Neuronal stem cell (in vitro differentiated cells): ENCODE measurements around the gene PPP6R3.
A peak's percentile ranks its signal among the peaks of the same experiment; 100 is the strongest.

Experiments used
- DNase-seq: peaks from one replicate; pipeline ENCODE4 v3.0.0-alpha.2; 2013; ENCODE audit warnings: low spot score
- H2AFZ ChIP-seq: one replicate; pipeline ENCODE4 v1.6.1; 2013; ENCODE audit warnings: mild to moderate bottlenecking, low read length, inconsistent platforms
- H2AK5ac ChIP-seq: 2 replicates; pipeline ENCODE4 v1.6.1; 2013; ENCODE audit warnings: low read depth, mild to moderate bottlenecking, inconsistent platforms, low read length, moderate library complexity, mixed read lengths
- H2BK120ac ChIP-seq: 2 replicates; pipeline ENCODE4 v1.6.1; 2013; ENCODE audit warnings: low read depth, mild to moderate bottlenecking, inconsistent platforms, low read length, moderate library complexity, mixed read lengths
- H2BK12ac ChIP-seq: one replicate; pipeline ENCODE4 v1.6.1; 2013; ENCODE audit warnings: low read length, inconsistent platforms
- H2BK15ac ChIP-seq: 2 replicates; pipeline ENCODE4 v1.6.1; 2013; ENCODE audit warnings: mild to moderate bottlenecking, low read length, inconsistent platforms, mixed read lengths
- H2BK5ac ChIP-seq: one replicate; pipeline ENCODE4 v1.6.1; 2013; ENCODE audit warnings: inconsistent platforms, mild to moderate bottlenecking, low read length, moderate library complexity
- H3K14ac ChIP-seq: one replicate; pipeline ENCODE4 v1.6.1; 2013; ENCODE audit warnings: low read length, inconsistent platforms
- H3K18ac ChIP-seq: 2 replicates; pipeline ENCODE4 v1.6.1; 2013; ENCODE audit warnings: low read length, inconsistent platforms
- H3K23ac ChIP-seq: 2 replicates; pipeline ENCODE4 v1.6.1; 2013; ENCODE audit warnings: low read depth, mild to moderate bottlenecking, mixed read lengths, low read length, inconsistent platforms; ENCODE audit not compliant: poor library complexity
- H3K27ac ChIP-seq: replicated peaks from 3 replicates; pipeline ENCODE4 v1.5.1; 2013; ENCODE audit warnings: low read length, inconsistent platforms
- H3K27me3 ChIP-seq, 3 experiments: 2 replicates each; pipeline ENCODE4 v1.6.1; 2013; ENCODE audit warnings: low read length in 3 of 3, mild to moderate bottlenecking in 2 of 3, inconsistent platforms in 1 of 3, low read depth in 1 of 3, mixed read lengths in 1 of 3, moderate library complexity in 1 of 3; ENCODE audit not compliant: control insufficient read depth in 3 of 3, insufficient read depth in 3 of 3
- H3K36me3 ChIP-seq, 2 donors: replicated peaks in 1 of 2; 2 replicates each; pipeline ENCODE4 v1.6.1; 2013; ENCODE audit warnings: low read length in 2 of 2; ENCODE audit not compliant: control insufficient read depth in 2 of 2, insufficient read depth in 2 of 2
- H3K4ac ChIP-seq: 2 replicates; pipeline ENCODE4 v1.6.1; 2013; ENCODE audit warnings: inconsistent platforms, mild to moderate bottlenecking, low read length, moderate library complexity
- H3K4me1 ChIP-seq, 2 donors: 1 replicate in 1 of 2; 2 replicates in 1 of 2; pipeline ENCODE4 v1.6.1; 2013; ENCODE audit warnings: low read length in 2 of 2, low read depth in 1 of 2; ENCODE audit not compliant: control insufficient read depth in 2 of 2, insufficient read depth in 1 of 2
- H3K4me2 ChIP-seq: one replicate; pipeline ENCODE4 v1.6.1; 2013; ENCODE audit warnings: mild to moderate bottlenecking, low read length, inconsistent platforms; ENCODE audit not compliant: insufficient read depth, poor library complexity, severe bottlenecking
- H3K4me3 ChIP-seq, 2 donors: 2 replicates each; pipeline ENCODE4 v1.5.1; 2013; ENCODE audit warnings: low read length in 2 of 2, mild to moderate bottlenecking in 2 of 2, inconsistent platforms in 1 of 2, moderate library complexity in 1 of 2
- H3K79me1 ChIP-seq: one replicate; pipeline ENCODE4 v1.6.1; 2013; ENCODE audit warnings: low read depth, mild to moderate bottlenecking, inconsistent platforms, low read length, moderate library complexity
- H3K9ac ChIP-seq: one replicate; pipeline ENCODE4 v1.6.1; 2013; ENCODE audit warnings: mild to moderate bottlenecking, low read depth, low read length, inconsistent platforms; ENCODE audit not compliant: poor library complexity
- H3K9me3 ChIP-seq, 2 donors: replicated peaks in 1 of 2; 2 replicates each; pipeline versions ENCODE3 to v1.6.1; 2013; ENCODE audit warnings: low read length in 2 of 2, mild to moderate bottlenecking in 2 of 2, inconsistent platforms in 1 of 2, low read depth in 1 of 2, mixed read lengths in 1 of 2, moderate library complexity in 1 of 2; ENCODE audit not compliant: control insufficient read depth in 2 of 2, insufficient read depth in 1 of 2
- H4K8ac ChIP-seq: one replicate; pipeline ENCODE4 v1.6.1; 2013; ENCODE audit warnings: low read depth, mild to moderate bottlenecking, inconsistent platforms, low read length, moderate library complexity
- H4K91ac ChIP-seq: one replicate; pipeline ENCODE4 v1.6.1; 2013; ENCODE audit warnings: low read length, low read depth, mild to moderate bottlenecking, inconsistent platforms; ENCODE audit not compliant: poor library complexity
- WGBS, 2 donors: extraction: QIAGEN DNeasy Blood & Tissue Kit; methylation state at CpG; one replicate each; pipeline ENCODE4 v1.1.7; 2013; ENCODE audit warnings: missing lambda C conversion rate in 2 of 2, mixed read lengths in 1 of 2; ENCODE audit not compliant: insufficient read length in 2 of 2, insufficient replicate concordance in 1 of 2; ENCODE audit errors: extremely low coverage in 2 of 2; 5-methylcytosine and 5-hydroxymethylcytosine counted together

Gene PPP6R3

DNA sequence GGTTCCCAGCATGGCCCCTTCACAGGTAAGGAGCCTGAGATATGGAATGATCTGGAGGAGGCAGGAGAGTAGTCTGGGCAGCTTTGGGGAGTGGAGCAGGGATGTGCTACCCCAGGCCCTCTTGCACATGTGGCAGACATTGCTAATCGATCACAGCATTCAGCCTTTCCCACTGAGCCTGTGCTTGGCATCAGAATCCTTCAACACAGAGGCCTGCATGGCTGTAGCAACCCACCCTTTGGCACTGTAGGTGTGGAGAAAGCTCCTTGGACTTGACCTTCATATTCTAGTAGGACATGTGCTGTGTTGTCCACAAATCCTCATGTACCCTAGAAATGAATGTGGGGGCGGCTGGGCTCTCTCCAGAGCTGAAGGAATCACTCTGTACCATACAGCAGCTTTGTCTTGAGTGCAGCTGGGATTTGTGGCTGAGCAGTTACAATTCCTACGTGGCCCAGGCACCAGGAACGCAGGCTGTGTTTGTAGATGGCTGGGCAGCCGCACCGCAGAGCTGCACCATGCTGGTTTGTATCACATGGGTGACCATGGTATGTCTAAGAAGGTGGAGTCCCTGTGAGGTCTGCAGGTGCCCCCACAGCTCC is 21.8 kb upstream of the PPP6R3 start:
- WGBS, 2 donors = no CpG with 5 or more reads among the region's 6 CpGs
- H3K4me3 ChIP-seq = no peak overlapping the region

DNA sequence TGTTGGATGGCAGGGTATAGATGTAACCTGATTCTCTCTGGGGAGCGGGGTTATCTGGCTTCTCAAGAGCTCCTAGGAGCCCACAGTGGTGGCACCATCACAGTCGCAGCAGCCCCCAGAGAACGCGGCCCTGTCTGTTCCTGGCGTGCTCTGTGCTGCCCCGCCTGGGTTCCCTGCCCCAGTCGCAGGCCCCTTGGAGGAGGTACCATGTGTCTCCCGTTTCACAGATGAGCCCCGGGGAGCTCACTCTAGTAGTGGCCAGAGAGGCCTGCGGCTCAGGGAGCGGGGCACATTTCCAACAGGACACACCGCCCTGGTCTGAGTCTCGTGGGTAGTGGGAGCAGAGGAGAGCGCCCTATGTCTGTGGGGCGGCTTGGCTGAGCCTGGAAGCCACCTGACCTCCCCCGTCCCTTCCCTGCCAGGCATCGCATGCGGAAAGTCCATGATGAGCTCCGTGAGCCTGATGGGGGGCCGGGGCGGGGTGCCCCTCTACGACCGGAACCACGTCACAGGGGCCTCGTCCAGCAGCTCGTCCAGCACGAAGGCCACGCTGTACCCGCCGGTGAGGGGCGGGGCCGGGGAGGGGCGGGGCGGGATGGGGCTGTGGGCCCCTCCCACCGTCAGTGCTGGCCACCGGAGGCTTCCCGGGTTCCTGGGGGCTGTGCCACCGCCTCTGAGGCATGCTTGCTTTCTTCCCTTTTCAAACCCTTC is 21.0 kb upstream of the PPP6R3 start:
- Histone ChIP-seq H2BK15ac (no peak overlapping the region), H3K79me1 (no peaks in the 10 kb centered on the region), H3K23ac (no peak overlapping the region), H2AK5ac (peak overlapping the region; percentile 53), H2BK120ac (no peak overlapping the region), H3K9ac (no peak overlapping the region), H4K8ac (no peak overlapping the region), H4K91ac (no peak overlapping the region), H3K4ac (no peak overlapping the region), H2BK12ac (peak overlapping the region; percentile 60), H3K4me3 (no peak overlapping the region), H2BK5ac (no peak overlapping the region), H3K27me3 (no peaks in the 10 kb centered on the region), H3K4me1 (peaks cover 6 to 15% of the 10 kb centered on the region in 2 donors), H3K27ac (no peak overlapping the region), H3K36me3 (peaks cover 14 to 76% of the 10 kb centered on the region in 2 donors), H2AFZ (no peak overlapping the region), H3K14ac (no peak overlapping the region), H3K9me3 (no peaks in the 10 kb centered on the region), H3K4me2 (no peak overlapping the region), H3K18ac (peak overlapping the region; percentile 67)
- DNase-seq = no peak
- WGBS, 2 donors = no CpG with 5 or more reads among the region's 38 CpGs

More for the DNA sequence above, 21.8 kb upstream of the PPP6R3 start:
- Histone ChIP-seq H2BK5ac (no peak overlapping the region), H2BK12ac (peak overlapping the region; percentile 60), H2AFZ (no peak overlapping the region), H4K91ac (no peak overlapping the region), H3K14ac (no peak overlapping the region), H3K4me2 (no peak overlapping the region), H3K9me3 (no peaks in the 10 kb centered on the region), H3K18ac (peak overlapping the region; percentile 19), H3K23ac (no peak overlapping the region), H3K27me3 (no peaks in the 10 kb centered on the region), H3K27ac (no peak overlapping the region), H3K9ac (no peak overlapping the region), H3K36me3 (peaks cover 16 to 78% of the 10 kb centered on the region in 2 donors), H2BK120ac (no peak overlapping the region), H3K79me1 (no peaks in the 10 kb centered on the region), H2BK15ac (no peak overlapping the region), H2AK5ac (peak overlapping the region; percentile 42), H3K4me1 (peaks cover 6 to 15% of the 10 kb centered on the region in 2 donors), H4K8ac (no peak overlapping the region), H3K4ac (no peak overlapping the region)
- DNase-seq = no peak

DNA sequence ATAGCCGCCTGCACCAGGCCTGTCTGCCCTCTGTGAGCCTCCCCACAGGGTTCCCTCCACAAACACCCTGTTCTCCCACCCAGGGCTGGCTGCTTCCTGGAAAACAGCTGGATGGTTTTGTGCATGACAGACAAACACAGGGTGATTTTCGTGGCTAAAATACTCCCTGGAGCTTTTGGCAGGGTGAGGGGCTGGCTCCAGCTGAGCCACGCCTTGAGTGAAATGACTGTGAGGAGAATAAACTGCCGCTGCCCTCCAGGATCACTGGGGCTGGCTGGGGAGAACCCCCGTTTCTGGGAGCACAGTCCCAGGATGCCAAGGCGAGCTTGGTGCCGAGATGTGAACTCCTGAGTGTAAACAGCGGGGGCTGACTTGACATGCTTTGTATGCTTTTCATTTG is 20.3 kb upstream of the PPP6R3 start:
- Histone ChIP-seq H4K91ac (no peak overlapping the region), H3K4ac (no peak overlapping the region), H2BK15ac (no peak overlapping the region), H2BK120ac (no peak overlapping the region), H3K79me1 (no peaks in the 10 kb centered on the region), H4K8ac (no peak overlapping the region), H3K4me1 (peaks cover 6 to 15% of the 10 kb centered on the region in 2 donors), H3K36me3 (peaks cover 12 to 69% of the 10 kb centered on the region in 2 donors), H2BK12ac (no peak overlapping the region), H3K14ac (no peak overlapping the region), H3K9me3 (no peaks in the 10 kb centered on the region), H2BK5ac (peak overlapping the region; percentile 26), H3K4me3 (no peak overlapping the region), H3K9ac (no peak overlapping the region), H2AK5ac (peak overlapping the region; percentile 90), H3K27ac (peak overlapping the region; percentile 36), H3K27me3 (no peaks in the 10 kb centered on the region), H3K4me2 (no peak overlapping the region), H3K23ac (no peak overlapping the region), H2AFZ (no peak overlapping the region), H3K18ac (peak overlapping the region; percentile 44)
- no CpG with 5 or more reads among the region's 8 CpGs for WGBS, 2 donors
- no peak for DNase-seq

DNA sequence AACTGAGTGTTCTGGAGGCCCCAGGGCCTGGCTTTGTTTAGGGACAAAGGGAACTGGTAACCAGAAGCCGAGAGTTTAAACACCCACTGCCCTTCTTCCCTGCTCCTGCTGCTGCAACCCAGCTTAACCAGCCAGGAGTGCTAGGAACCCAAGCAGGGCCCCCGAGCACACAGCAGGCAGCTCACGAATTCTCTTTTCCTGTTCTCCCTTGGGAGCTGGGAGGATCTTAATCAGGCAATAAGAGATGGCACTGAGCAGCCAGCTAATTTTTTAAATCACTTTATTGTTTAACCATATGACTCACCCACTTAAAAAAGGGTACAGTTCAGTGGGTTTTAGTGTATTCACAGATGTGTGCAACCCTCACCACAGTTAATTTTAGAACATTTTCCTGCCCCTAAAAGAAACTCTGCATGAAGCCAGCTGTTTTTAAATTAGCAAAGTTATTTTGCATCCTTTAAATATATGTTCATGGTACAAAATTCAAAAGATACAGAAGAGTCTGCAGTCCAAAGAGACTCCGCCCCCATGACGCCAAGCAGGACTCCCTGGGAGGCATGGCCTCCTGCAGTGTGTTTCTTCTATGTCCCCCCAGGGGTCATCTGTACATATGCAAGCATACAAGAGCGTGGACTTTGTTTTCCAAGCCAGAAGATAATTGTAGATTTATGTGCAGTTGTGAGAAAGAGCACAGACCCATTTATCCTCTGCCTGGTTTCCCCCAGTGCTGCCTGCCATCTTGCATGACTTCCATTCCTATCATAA is 18.9 kb upstream of the PPP6R3 start:
- Histone ChIP-seq H2AFZ (no peak overlapping the region), H3K27ac (peak overlapping the region; percentile 60), H3K18ac (no peak overlapping the region), H4K8ac (no peak overlapping the region), H2AK5ac (no peak overlapping the region), H3K79me1 (no peaks in the 10 kb centered on the region), H3K9ac (no peak overlapping the region), H3K4ac (no peak overlapping the region), H2BK120ac (no peak overlapping the region), H2BK12ac (no peak overlapping the region), H3K27me3 (no peaks in the 10 kb centered on the region), H2BK5ac (no peak overlapping the region), H3K36me3 (peaks cover 9 to 59% of the 10 kb centered on the region in 2 donors), H3K23ac (no peak overlapping the region), H2BK15ac (no peak overlapping the region), H3K4me1 (peaks cover 6 to 15% of the 10 kb centered on the region in 2 donors), H3K9me3 (no peaks in the 10 kb centered on the region), H4K91ac (no peak overlapping the region), H3K4me3 (no peak overlapping the region), H3K14ac (no peak overlapping the region), H3K4me2 (no peak overlapping the region)
- no peak for DNase-seq
- no CpG with 5 or more reads among the region's 6 CpGs for WGBS, 2 donors
